GM21737 (cell line): ENCODE measurements around the gene YWHAG.
"Not testable (repeated sequence)": the region's sequence is repeated elsewhere in the genome, so short reads cannot be mapped to it uniquely, and the experiment has no call there.

Experiments
- ATAC-seq: cut with Tn5 transposase; IDR thresholded peaks from one replicate; pipeline ENCODE4 v1.9.1; 2021; ENCODE audit warnings: mild to moderate bottlenecking, moderate library complexity; ENCODE audit not compliant: unreplicated experiment

YWHAG gene

GRCh38 chr7:76358481-76359110 is at the start of gene YWHAG:
Gene YWHAG, minus strand, starts transcription at chr7:76358991. Its CDS starts 183 bp downstream, at chr7:76358808.
- ATAC-seq: peak; percentile 75

GRCh38 chr7:76408121-76408560 is 49.4 kb upstream of the YWHAG start:
- no peak for ATAC-seq

- no peak for ATAC-seq
Measured at GRCh38 chr7:76407718-76408117, 48.9 kb upstream of the YWHAG start.

GRCh38 chr7:76405738-76406137 is 46.9 kb upstream of the YWHAG start:
- ATAC-seq: no peak

GRCh38 chr7:76403780-76404494 is 45.1 kb upstream of the YWHAG start:
- no peak for ATAC-seq

GRCh38 chr7:76403097-76403496 is 44.3 kb upstream of the YWHAG start:
- ATAC-seq: not testable (repeated sequence)

- no peak for ATAC-seq
Measured at GRCh38 chr7:76400248-76400647, 41.5 kb upstream of the YWHAG start.

- ATAC-seq: no peak
Measured at GRCh38 chr7:76397409-76398183, 38.8 kb upstream of the YWHAG start.

- ATAC-seq: no peak
Measured at GRCh38 chr7:76396864-76397263, 38.1 kb upstream of the YWHAG start.

GRCh38 chr7:76395965-76396726 is 37.4 kb upstream of the YWHAG start:
- no peak for ATAC-seq

- ATAC-seq: not testable (repeated sequence)
Measured at GRCh38 chr7:76395605-76395964, 36.8 kb upstream of the YWHAG start.

GRCh38 chr7:76394957-76395356 is 36.2 kb upstream of the YWHAG start:
- no peak for ATAC-seq

GRCh38 chr7:76393116-76394031 is 34.6 kb upstream of the YWHAG start:
- peak; percentile 89 for ATAC-seq

- no peak for ATAC-seq
Measured at GRCh38 chr7:76392531-76393115, 33.8 kb upstream of the YWHAG start.

- no peak for ATAC-seq
Measured at GRCh38 chr7:76390092-76390491, 31.3 kb upstream of the YWHAG start.

GRCh38 chr7:76387789-76388188 is 29.0 kb upstream of the YWHAG start:
- ATAC-seq: not testable (repeated sequence)

- ATAC-seq: no peak
Measured at GRCh38 chr7:76386691-76387260, 28.0 kb upstream of the YWHAG start.

- ATAC-seq: no peak
Measured at GRCh38 chr7:76383089-76383944, 24.5 kb upstream of the YWHAG start.
